ENCODE data around the gene MSRB3. TPM values are rescaled to one million over a fixed set of nuclear protein-coding genes. Genes with fewer than 3 reads are reported as not detected.

MSRB3 gene
- total and polyA plus RNA-seq, 2 experiments from 2014 or later, result 0.95 to 1.7 TPM

GRCh38 chr12:65324056-65324455 is 45.6 kb downstream of the MSRB3 start (continued):
- TF ChIP-seq NANOG (IDR thresholded peaks at IDR 0.05; ENCODE audit: borderline replicate concordance) (no peak), ZNF114 (CRISPR knock-in tag; IDR thresholded peaks at IDR 0.05) (no peak), POLR2AphosphoS5 (IDR thresholded peaks at IDR 0.05; ENCODE audit: low read depth) (no peak), JUNB (IDR thresholded peaks at IDR 0.05; ENCODE audit: unreplicated experiment) (no peak), CTCF (conservative IDR thresholded peaks at IDR 0.05; ENCODE audit: low read depth in 2 of 2) (no peak), ZNF331 (CRISPR knock-in tag; IDR thresholded peaks at IDR 0.05; ENCODE audit: low read depth) (no peak), ETS1 (IDR thresholded peaks at IDR 0.05) (no peak)

GRCh38 chr12:65324551-65324950 is 46.1 kb downstream of the MSRB3 start:
- Histone ChIP-seq H3K4me3 (no peak overlapping the region), H3K9me2 (ENCODE audit: insufficient read depth) (no peaks in the 10 kb centered on the region), H2AFZ (no peak overlapping the region), H3F3A (replicated peaks; ENCODE audit: low read depth) (no peaks in the 10 kb centered on the region), H3K36me3 (ENCODE audit: insufficient read depth) (no peaks in the 10 kb centered on the region), H3K4me1 (ENCODE audit: insufficient read depth) (peaks cover 11% of the 10 kb centered on the region; the same call in 1 of the 2 replicates), H4K20me1 (replicated peaks; ENCODE audit: insufficient read depth) (no peaks in the 10 kb centered on the region), H3K27me3 (ENCODE audit: insufficient read depth) (no peaks in the 10 kb centered on the region), H3K27ac (ENCODE audit: low read depth) (no peak overlapping the region), H3K79me2 (replicated peaks; ENCODE audit: insufficient read depth) (no peaks in the 10 kb centered on the region), H3K4me2 (no peak overlapping the region)
- ATAC-seq, result no peak
- H3K9me3 Mint-ChIP-seq, result no peaks in the 10 kb centered on the region
- peaks cover 1% of the 10 kb centered on the region for H3K27me3 Mint-ChIP-seq (ENCODE audit: insufficient read depth, low read depth, poor library complexity)
- peaks cover 9% of the 10 kb centered on the region for H3K4me1 Mint-ChIP-seq
- no peak for DNase-seq (ENCODE audit: low spot score)
- no peak overlapping the region for H3K27ac Mint-ChIP-seq
- no peaks in the 10 kb centered on the region for H3K36me3 Mint-ChIP-seq (ENCODE audit: low read depth)
- H3K4me3 Mint-ChIP-seq, result no peak overlapping the region
- TF ChIP-seq CTCF (conservative IDR thresholded peaks at IDR 0.05; ENCODE audit: low read depth in 2 of 2) (no peak), EZH2phosphoT487 (IDR thresholded peaks at IDR 0.05; ENCODE audit: unreplicated experiment) (no peak), STAT1 (IDR thresholded peaks at IDR 0.05; ENCODE audit: unreplicated experiment) (no peak), CREB1 (CRISPR knock-in tag; IDR thresholded peaks at IDR 0.05; ENCODE audit: low read depth) (no peak), ZNF114 (CRISPR knock-in tag; IDR thresholded peaks at IDR 0.05) (no peak), JUNB (IDR thresholded peaks at IDR 0.05; ENCODE audit: unreplicated experiment) (no peak), REST (IDR thresholded peaks at IDR 0.05; ENCODE audit: unreplicated experiment) (no peak), NANOG (IDR thresholded peaks at IDR 0.05; ENCODE audit: borderline replicate concordance) (no peak), ZNF331 (CRISPR knock-in tag; IDR thresholded peaks at IDR 0.05; ENCODE audit: low read depth) (no peak), POLR2AphosphoS5 (IDR thresholded peaks at IDR 0.05; ENCODE audit: low read depth) (no peak)
